GM18870 (cell line): ENCODE data around the gene TC2N.
"Not testable (repeated sequence)": the region's sequence is repeated elsewhere in the genome, so short reads cannot be mapped to it uniquely, and the experiment has no call there.

ENCODE experiments used
- ATAC-seq: cut with Tn5 transposase; IDR thresholded peaks from one replicate; pipeline ENCODE4 v1.9.1; 2021; ENCODE audit warnings: moderate library complexity; ENCODE audit not compliant: unreplicated experiment

Gene TC2N

GRCh38 chr14:91870890-91871289, 3.6 kb upstream of the TC2N start:
- no peak for ATAC-seq

DNA sequence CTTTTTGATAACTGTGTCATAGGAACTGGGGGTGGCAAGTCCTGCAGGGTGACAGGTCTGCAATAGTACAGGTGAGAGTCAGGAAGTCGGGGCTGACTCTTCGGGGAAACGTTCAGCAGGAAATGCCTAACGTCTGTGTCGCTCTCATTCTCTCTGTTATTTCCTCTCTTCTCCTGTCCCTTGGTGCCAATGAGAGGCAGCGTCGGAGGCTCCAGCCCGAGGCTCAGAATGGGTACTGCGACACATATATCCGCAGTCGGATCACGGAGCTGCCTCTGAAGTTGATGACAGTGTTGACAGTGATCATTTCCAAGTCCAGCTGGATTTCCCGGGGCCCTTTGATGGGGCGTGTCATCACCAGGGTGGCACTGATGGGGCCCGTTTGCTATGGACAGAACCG, 2.7 kb upstream of the TC2N start:
- ATAC-seq: no peak

DNA sequence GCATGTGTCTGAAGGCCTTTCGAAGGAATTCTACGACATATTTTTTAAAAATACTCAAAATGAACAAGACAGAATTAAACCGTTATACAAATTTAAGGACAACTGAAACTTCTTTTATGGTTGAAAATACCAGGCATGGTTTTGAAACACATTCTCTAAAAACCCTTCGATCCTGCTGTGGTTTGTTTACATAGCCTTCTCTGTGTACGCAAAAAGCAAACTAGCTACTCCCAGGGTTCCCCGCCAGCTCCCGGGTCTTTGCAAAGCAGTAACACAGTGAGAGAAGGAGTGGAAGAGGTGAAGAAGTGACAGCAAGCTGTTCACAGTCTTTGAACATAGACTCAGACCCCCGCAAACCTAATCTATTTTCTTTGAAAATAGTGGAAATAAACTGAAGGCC, 2.2 kb upstream of the TC2N start:
- ATAC-seq: no peak

- no peak for ATAC-seq
These were observed 633 bp downstream of the TC2N start for GRCh38 chr14:91866511-91867295.

GRCh38 chr14:91866061-91866460, 1.3 kb downstream of the TC2N start:
- no peak for ATAC-seq

DNA sequence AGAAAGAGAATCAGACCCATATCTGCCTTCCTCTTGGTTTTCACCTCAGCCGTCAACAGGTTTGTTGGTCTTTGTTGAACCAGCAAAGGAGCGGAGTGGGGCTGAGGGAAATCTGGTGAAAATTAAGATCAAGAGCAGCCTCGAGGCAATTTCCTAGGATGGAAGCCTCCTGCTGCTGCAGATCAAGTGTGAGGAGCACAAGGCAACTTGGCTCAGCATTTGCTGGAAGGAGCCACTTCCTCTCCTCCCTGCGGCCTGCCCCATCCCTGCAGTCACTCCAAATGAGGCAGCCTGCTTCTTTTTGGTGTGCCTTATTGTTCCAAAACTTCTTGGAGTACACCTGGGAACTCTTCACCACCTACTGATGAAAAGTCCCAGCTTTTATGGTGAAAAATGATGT, 4.9 kb downstream of the TC2N start:
- no peak for ATAC-seq

- ATAC-seq: no peak
These were observed 6.2 kb downstream of the TC2N start for GRCh38 chr14:91861091-91861490.

DNA sequence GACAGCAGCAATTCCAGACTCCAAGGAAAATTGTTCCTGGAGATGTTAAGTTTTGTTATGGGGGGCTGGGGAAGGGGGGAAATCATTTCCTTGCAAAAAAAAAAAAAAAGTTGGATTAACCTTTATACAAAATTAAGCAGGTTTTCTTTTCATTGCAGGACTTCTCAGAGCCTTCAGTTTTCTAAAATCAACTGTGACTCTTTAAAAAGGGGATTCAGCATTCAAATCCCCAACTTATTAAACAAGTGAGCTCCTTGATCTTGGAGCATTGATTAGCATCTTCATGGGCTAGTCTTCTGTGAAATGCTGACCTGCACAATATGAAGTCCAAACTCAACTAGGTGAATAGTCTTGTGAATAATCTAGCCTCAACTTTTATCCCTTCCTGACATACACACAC, 7.1 kb downstream of the TC2N start:
- ATAC-seq: no peak

GRCh38 chr14:91858536-91859275, 8.6 kb downstream of the TC2N start:
- ATAC-seq: peak; percentile 77

DNA sequence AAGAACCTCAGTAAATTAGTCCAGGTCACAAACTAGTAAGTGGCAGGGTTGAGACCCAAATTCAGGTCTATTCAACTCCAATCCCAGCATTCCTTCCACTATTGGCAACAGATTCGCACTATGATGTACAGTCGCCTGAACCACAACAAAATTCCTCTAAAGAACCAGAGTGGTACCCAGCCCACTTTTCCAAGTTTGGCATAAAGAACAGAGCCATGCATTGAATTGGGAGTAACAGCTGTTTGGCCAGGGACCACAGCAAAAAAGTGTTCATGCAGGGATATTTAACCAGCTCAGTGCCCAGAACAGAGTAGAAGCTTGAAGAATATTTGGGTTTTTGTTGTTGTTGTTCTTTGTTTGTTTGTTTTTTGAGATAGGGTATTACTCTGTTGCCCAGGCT, 9.7 kb downstream of the TC2N start:
- ATAC-seq: no peak

DNA sequence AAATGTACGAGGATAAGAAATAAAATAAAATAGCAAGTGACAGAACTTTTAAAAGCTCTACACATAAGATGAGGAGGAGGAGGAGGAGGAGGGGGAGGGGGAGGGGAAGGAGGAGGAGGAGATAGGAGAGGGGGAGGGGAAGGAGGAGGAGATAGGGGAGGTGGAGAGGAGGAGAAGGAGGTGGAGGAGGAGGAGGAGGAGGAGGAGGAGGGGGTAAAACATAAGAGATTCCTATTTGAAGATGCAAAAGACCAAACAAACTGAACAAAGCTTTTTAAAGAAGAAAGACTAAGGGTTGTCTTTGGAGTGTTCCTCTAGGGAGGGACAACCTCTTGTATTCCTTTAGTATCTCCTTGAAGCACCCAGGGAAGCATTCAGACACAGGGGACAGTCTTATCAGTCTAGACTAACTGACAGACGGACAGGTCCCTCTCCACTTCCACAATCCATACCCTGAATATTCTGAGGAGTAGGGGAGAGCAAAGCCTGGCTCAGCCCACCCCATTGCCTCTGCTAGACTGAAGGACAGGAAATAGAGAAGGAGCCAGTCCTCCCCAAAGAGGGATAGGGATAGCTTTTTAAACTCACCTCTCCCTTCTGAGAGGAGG, 12.9 kb downstream of the TC2N start:
- ATAC-seq: no peak

DNA sequence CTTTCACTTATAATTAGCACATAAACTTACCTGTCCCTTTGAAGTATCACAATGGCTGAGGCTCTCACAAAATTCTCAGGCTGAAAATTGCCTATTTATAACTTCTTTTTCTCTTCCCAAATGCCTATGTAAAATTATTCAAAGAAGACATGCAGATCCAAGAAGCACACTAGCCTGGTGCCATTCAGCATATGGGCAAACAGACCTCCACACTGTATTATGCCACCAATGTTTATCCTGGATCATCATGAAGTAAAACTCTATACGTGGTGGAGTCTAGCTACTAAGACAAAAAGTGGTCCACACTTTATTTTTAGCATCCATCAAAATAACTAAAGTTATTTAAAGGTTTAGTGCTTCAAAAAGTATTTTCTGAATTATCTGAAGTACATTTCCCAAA, 15.8 kb downstream of the TC2N start:
- no peak for ATAC-seq

DNA sequence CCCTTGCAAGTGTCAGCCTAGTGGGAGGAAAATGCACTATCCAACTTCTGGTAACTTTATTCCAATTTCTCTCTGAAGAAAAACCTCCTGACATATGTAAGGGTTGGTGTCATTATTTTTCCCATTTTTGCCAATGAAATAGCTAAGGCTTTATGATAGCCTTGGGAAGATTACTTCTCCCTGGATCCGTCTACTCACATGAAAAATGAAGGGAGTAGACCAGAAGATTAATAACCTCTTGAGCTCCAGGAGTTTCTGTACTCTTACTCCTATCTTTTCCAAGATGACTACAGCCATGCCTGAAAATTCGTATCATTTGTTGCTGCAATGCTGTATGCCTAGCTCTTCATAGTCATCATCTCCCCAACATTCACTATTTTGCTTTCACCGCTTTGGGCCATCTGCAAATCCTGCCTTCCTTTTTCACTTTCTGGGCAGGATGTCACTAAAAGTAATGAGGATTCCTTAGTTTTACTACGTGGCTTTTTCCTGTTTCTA, 18.8 kb downstream of the TC2N start:
- no peak for ATAC-seq

GRCh38 chr14:91847693-91848092, 19.6 kb downstream of the TC2N start:
- ATAC-seq: no peak

- ATAC-seq: no peak
These were observed 21.7 kb downstream of the TC2N start for GRCh38 chr14:91845652-91846051.

GRCh38 chr14:91845056-91845455, 22.3 kb downstream of the TC2N start:
- ATAC-seq: not testable (repeated sequence)

- no peak for ATAC-seq
These were observed 23.3 kb downstream of the TC2N start for GRCh38 chr14:91844029-91844428.

- ATAC-seq: no peak
These were observed 23.9 kb downstream of the TC2N start for GRCh38 chr14:91843437-91843836.

DNA sequence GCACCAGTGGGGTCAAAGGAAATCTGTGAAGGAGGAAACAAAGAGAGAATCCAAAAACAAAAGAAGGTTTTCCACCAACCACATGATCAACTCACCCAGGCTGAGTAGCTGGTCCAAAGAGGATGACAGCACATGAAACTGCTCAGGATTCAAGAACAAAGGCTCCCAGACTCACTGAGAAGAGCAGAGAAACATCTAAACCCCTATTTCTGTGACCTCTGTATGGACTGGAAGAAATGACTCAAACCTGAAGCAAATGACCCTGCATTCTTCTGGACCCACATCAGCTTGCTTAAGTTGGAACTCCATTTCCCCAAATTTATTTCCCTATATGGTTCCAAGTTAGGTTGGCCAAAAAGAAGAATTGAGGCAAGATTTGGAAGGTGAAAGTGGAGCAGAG, 26.3 kb downstream of the TC2N start:
- ATAC-seq: no peak

DNA sequence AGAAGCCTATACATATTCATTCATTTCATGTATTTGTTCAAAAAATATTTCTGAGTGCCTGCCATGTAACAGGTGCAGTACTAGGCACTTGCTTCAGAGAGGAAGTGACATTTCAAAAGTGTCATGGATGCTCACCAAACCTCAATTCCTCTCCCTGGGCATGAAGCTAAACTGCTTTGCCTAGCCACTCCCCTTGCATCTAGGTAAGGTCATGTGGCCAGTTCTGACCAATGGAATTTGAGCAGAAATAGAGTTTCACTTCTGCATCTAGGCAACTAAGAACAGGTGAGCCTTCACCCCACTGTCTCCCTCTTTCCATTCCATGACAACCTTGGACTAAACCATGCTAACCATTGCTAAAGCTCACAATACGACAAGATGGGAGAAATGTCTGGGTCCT, 27.6 kb downstream of the TC2N start:
- ATAC-seq: no peak

DNA sequence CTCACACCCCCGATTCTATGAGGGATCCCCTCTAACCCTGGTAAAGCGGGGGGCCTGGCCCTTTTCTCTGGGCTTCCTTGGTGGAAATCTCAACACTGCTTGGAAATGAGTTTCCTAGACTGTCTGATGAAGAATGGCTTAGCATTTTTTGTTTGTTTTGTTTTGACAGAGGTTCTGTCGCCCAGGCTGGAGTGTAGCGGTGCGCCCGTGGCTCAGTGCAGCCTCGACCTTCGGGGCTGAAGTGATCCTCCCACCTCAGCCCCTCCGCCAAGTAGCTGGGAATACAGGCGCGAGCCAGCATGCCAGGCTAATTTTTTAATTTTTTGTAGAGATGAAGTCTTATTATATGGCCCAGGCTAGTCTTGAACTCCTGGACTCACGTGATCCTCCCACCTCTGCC, 30.3 kb downstream of the TC2N start:
- no peak for ATAC-seq
